LoVo (cell line): ENCODE measurements around the gene JPH3.

Experiments
- DNase-seq: peaks from one replicate; pipeline ENCODE4 v3.0.0-alpha.2; 2016; ENCODE audit warnings: low spot score

The JPH3 gene

GRCh38 chr16:87681981-87682570 lies 79.8 kb downstream of the JPH3 start:
- no peak for DNase-seq

- no peak for DNase-seq
Measured at GRCh38 chr16:87682852-87683399, 80.6 kb downstream of the JPH3 start.

GRCh38 chr16:87684106-87684677 lies 81.9 kb downstream of the JPH3 start:
- no peak for DNase-seq

GRCh38 chr16:87684711-87685404 lies 82.5 kb downstream of the JPH3 start:
- DNase-seq = no peak

- no peak for DNase-seq
Measured at GRCh38 chr16:87685405-87685755, 83.1 kb downstream of the JPH3 start.

- DNase-seq = no peak
Measured at GRCh38 chr16:87685766-87686165, 83.5 kb downstream of the JPH3 start.

- no peak for DNase-seq
Measured at GRCh38 chr16:87686697-87687096, 84.4 kb downstream of the JPH3 start.

- DNase-seq = no peak
Measured at GRCh38 chr16:87687126-87687910, 85.0 kb downstream of the JPH3 start.

- no peak for DNase-seq
Measured at GRCh38 chr16:87687998-87688529, 85.8 kb downstream of the JPH3 start.

- DNase-seq = no peak
Measured at GRCh38 chr16:87688876-87689815, 86.8 kb downstream of the JPH3 start.

- DNase-seq = no peak
Measured at GRCh38 chr16:87689956-87690465, 87.7 kb downstream of the JPH3 start.

- DNase-seq = no peak
Measured at GRCh38 chr16:87690911-87691685, 88.8 kb downstream of the JPH3 start.

GRCh38 chr16:87691686-87692079 lies 89.4 kb downstream of the JPH3 start:
- DNase-seq = no peak

- no peak for DNase-seq
Measured at GRCh38 chr16:87692176-87692575, 89.9 kb downstream of the JPH3 start.

GRCh38 chr16:87692756-87693155 lies 90.4 kb downstream of the JPH3 start:
- DNase-seq = no peak

- no peak for DNase-seq
Measured at GRCh38 chr16:87693827-87694226, 91.5 kb downstream of the JPH3 start.

GRCh38 chr16:87694441-87695125 lies 92.3 kb downstream of the JPH3 start:
- DNase-seq = no peak

GRCh38 chr16:87695534-87695933 lies 93.2 kb downstream of the JPH3 start:
- no peak for DNase-seq

- no peak for DNase-seq
Measured at GRCh38 chr16:87696726-87697125, 94.4 kb downstream of the JPH3 start.

- DNase-seq = no peak
Measured at GRCh38 chr16:87697256-87697655, 94.9 kb downstream of the JPH3 start.
